Ramos (cell line): Measurements from ENCODE around the gene GSE1.
"Not testable (repeated sequence)": the region's sequence is repeated elsewhere in the genome, so short reads cannot be mapped to it uniquely, and the experiment has no call there.

Experiments used
- in situ Hi-C: fragments of 300-500 bp; cut with MboI; formaldehyde crosslinking; loops from one replicate; pipeline ENCODE4 v1.14.3; 2022; ENCODE audit warnings: low sequenced_read_pairs; ENCODE audit not compliant: unreplicated experiment

GSE1 gene

GRCh38 chr16:85588562-85589503 is 24.3 kb upstream of the GSE1 start:
- in situ Hi-C loops: no loop called here

- in situ Hi-C loops: no loop called here
Observed at GRCh38 chr16:85589688-85590505, 23.2 kb upstream of the GSE1 start.

- in situ Hi-C loops: no loop called here
Observed at GRCh38 chr16:85590506-85590832, 22.7 kb upstream of the GSE1 start.

- in situ Hi-C loops: no loop called here
Observed at GRCh38 chr16:85591381-85591780, 21.7 kb upstream of the GSE1 start.

- in situ Hi-C loops: not testable (repeated sequence)
Observed at GRCh38 chr16:85592277-85592676, 20.8 kb upstream of the GSE1 start.

- in situ Hi-C loops: no loop called here
Observed at GRCh38 chr16:85592700-85593493, 20.2 kb upstream of the GSE1 start.

DNA sequence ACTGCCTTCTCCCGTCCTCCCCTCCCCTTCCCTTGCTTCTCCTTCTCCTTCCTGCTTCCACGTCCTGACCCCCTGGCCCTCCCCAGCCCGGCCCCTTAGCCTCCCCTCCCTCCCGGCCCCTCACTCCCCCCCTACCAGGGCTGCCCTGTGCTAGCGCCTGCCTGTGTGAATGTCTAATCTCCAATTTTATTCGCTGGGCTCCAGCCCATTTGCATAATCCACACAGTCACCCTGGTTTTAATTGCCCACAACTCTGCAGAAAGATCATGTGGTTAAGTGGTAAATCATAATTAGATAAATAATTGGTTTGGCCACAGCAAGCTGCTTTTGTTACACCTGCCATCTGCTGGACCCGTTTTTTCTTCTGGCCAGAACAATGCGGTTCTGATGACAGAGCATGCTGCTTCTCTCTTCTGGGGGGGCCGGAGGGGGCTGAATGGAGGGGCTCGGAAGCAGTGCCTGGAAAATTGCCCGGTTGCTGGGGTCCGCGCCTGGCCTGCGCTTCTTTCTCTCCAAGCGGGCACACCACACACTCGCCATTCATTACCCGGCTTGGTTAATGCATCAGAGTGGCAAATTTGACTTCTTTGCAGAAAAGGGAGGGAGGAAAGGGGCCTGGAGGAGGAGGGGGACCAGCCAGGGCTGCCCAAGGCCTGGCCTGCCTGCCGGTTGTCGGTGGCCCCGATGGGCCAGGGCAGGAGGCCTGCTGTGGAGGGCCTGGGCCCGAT is 19.5 kb upstream of the GSE1 start:
- in situ Hi-C loops: no loop called here

DNA sequence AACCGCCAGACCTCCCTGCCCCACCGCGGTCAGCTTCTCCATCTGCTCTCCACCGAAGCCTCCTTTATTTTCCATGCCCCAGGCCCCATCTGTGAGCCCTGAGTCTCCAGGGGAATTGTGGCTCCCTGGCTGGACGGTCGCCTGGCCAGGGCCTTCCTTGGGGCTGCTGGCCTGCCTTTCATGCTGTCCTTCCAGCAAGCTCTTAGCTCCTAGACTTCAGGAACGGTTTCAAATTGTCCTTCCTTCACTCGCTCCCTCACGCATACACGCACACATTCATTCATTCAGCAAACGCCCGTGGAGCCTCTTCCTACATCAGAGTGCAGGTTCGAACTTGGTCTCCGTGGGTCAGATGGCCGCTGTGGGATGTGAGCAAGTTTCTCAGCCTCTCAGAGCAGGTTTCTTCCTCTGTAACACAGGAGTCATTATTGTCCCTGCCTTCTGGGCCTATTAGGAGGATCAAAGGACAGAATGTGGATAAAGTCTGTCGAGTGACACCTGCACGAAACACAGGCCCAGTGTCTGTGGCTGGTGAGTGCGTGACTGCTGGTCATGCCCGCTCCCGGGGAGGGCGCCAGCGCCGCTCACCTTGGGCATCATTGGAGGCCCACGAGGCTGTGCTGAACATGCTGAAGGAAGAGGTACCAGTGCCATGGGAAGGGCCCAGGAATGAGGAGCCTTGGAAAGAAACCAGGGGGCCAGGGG is 18.7 kb upstream of the GSE1 start:
- in situ Hi-C loops: no loop called here

GRCh38 chr16:85594978-85595661 is 18.0 kb upstream of the GSE1 start:
- in situ Hi-C loops: no loop called here

GRCh38 chr16:85595812-85596502 is 17.2 kb upstream of the GSE1 start:
- in situ Hi-C loops: no loop called here

DNA sequence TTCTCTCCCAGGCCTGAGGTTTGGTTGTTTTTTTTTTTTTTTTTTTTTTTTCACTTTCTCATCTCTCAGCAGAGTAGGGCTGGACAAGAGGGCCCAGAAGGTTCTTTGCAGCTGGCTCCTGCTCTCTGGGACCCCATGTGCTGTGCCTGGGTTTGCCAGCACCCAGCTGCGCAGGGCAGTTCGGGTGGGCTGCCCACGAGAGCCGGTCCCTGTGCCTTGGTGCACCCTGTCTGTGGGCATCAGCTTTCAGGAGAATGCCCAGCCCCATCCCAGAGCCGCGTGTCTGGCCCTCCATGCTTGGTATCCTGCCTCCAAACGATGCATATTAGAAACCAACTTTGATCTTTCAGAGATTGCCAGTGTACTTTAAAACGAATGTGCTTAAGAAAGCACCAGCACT is 15.0 kb upstream of the GSE1 start:
- in situ Hi-C loops: no loop called here

DNA sequence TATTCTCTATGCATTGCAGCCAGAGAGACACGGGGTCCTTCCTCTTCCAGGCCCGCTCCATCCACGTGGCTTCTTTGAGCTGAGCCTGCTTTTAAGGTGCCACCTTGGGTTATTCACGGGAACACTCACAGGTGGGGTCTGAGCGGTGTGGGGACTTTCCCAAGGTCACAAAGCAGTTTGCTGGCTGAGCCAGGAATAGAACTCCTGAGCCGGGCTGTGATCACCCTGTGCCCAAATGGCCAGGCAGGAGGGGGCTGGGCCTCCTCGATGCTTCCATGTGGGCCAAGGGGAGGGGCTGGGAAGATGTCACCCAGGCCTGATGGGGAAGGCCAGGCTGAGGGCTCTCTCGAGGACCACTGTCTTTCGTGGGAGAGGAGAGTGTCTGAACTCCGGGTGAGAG is 13.0 kb upstream of the GSE1 start:
- in situ Hi-C loops: no loop called here

DNA sequence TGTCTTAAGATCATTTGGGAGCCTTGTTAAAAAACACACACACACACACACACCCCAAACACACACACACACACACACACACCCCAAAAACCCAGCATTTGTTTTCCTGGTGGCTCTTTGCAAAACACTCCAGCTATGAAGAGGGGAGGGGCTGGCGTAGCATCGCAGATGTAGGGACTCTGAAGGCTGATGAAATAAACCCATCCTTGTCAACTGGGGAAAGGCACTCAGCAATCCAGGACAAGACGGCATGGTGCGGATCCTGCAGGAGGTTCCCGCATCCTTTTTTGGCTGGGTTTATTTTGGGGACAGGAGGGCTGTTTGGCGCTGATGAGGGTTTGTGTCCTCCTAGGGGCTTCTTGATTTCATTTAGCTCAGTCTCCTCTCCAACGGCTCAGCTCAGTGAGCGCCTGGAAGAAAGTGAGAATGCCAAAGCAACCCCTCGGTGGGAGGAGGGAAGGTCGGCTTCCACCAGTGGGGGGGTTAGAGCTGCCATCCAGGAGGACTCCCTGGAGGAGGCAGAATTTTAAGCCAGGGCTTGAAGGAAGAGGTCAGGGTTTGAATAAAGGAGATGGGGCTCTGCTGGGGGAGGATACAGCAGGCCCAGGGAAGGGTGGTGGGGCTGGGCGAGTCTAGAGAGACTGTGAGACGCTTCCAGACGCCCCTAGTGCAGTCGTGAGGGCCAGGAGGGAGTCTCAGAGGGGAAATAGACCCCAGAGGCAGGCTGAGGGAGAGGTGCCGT is 12.4 kb upstream of the GSE1 start:
- in situ Hi-C loops: no loop called here

GRCh38 chr16:85601272-85601639 is 11.9 kb upstream of the GSE1 start:
- in situ Hi-C loops: no loop called here

GRCh38 chr16:85601730-85602401 is 11.3 kb upstream of the GSE1 start:
- in situ Hi-C loops: no loop called here

DNA sequence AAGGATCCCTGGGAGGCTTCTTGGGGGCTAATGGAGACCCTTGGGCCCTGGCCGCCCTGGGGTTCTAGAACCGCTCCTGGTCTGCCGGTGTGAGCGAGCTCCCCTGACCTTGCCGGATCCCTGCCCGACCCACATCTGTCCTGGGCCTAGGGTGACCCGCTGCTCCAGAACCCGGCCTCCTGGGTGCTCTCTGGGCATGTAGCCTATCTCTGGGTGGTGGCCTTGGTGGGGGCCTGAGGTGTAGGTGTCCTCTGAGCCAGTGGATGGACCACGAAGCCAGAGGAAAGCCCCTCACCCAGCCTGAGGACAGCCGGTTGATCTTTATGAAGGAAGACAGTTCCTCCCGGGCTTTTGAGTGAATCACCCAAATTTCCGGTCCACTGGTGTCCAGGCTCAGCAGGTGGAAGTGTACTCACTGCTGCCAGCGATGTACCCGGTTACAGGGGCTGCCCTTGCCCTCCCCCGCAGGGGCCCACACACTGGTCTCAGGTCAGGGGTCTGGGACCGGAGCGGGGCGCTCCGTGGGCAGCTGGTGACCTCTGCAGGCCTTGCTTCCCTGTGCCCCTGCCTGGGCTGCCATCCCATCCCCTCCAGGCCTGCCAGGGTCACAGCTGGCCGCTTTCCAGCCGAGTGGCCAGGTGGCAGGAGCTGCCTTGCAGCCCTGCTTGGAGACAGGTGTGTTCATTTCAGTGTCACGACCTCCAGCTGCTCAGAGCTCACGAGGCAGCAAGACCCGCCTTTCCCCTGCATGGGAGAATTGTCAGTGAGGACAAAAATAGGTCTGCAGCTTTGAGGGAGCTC is 10.5 kb upstream of the GSE1 start:
- in situ Hi-C loops: no loop called here
